H9 (cell line): ENCODE data around the gene MICAL3. TPM values are rescaled to one million over a fixed set of nuclear protein-coding genes. Genes with fewer than 3 reads are reported as not detected.

Experiments used
- DNase-seq: peaks from one replicate; pipeline ENCODE4 v3.0.0-alpha.2; 2017
- H2AFZ ChIP-seq: one replicate; pipeline ENCODE4 v1.6.1; 2013; ENCODE audit warnings: mild to moderate bottlenecking, low read length, control low read depth, moderate library complexity
- H2AK5ac ChIP-seq: 2 replicates; pipeline ENCODE4 v1.6.1; 2013; ENCODE audit warnings: low read length, control low read depth, mixed read lengths; ENCODE audit not compliant: insufficient read length
- H2BK120ac ChIP-seq: one replicate; pipeline ENCODE4 v1.6.1; 2013; ENCODE audit warnings: low read depth, mild to moderate bottlenecking, low read length, control low read depth, inconsistent platforms; ENCODE audit not compliant: poor library complexity, severe bottlenecking
- H2BK12ac ChIP-seq: 2 replicates; pipeline ENCODE4 v1.6.1; 2013; ENCODE audit warnings: low read length, control low read depth, mixed read lengths, low read depth; ENCODE audit not compliant: insufficient read length
- H2BK15ac ChIP-seq: 2 replicates; pipeline ENCODE4 v1.6.1; 2013; ENCODE audit warnings: low read depth, low read length, control low read depth
- H2BK20ac ChIP-seq: one replicate; pipeline ENCODE4 v1.6.1; 2013; ENCODE audit warnings: low read depth, mild to moderate bottlenecking, low read length, control low read depth, inconsistent platforms; ENCODE audit not compliant: poor library complexity, severe bottlenecking
- H2BK5ac ChIP-seq: 2 replicates; pipeline ENCODE4 v1.6.1; 2013; ENCODE audit warnings: low read length, control low read depth, mixed read lengths; ENCODE audit not compliant: insufficient read length
- H3K14ac ChIP-seq: 2 replicates; pipeline ENCODE4 v1.6.1; 2013; ENCODE audit warnings: low read length, control low read depth; ENCODE audit not compliant: insufficient read depth
- H3K18ac ChIP-seq: 2 replicates; pipeline ENCODE4 v1.6.1; 2013; ENCODE audit warnings: low read depth, mild to moderate bottlenecking, mixed read lengths, low read length, control low read depth; ENCODE audit not compliant: insufficient read length
- H3K23ac ChIP-seq: 2 replicates; pipeline ENCODE4 v1.6.1; 2013; ENCODE audit warnings: low read length, control low read depth, mixed read lengths, low read depth; ENCODE audit not compliant: insufficient read length
- H3K23me2 ChIP-seq: 2 replicates; pipeline ENCODE4 v1.6.1; 2013; ENCODE audit warnings: low read depth, mild to moderate bottlenecking, mixed read lengths, low read length, control low read depth; ENCODE audit not compliant: insufficient read length, poor library complexity, severe bottlenecking
- H3K27ac ChIP-seq: 2 replicates; pipeline ENCODE4 v1.5.1; 2013; ENCODE audit warnings: low read length, control low read depth, mixed read lengths, low read depth; ENCODE audit not compliant: insufficient read length
- H3K27me3 ChIP-seq: 2 replicates; pipeline ENCODE4 v1.6.1; 2013; ENCODE audit warnings: low read length, control low read depth, inconsistent platforms; ENCODE audit not compliant: insufficient read depth
- H3K4ac ChIP-seq: 2 replicates; pipeline ENCODE4 v1.6.1; 2013; ENCODE audit warnings: low read depth, mild to moderate bottlenecking, control low read depth, inconsistent platforms, low read length, moderate library complexity
- H3K4me1 ChIP-seq: 2 replicates; pipeline ENCODE4 v1.6.1; 2013; ENCODE audit warnings: low read length, control low read depth, inconsistent platforms; ENCODE audit not compliant: insufficient read depth
- H3K4me2 ChIP-seq: 2 replicates; pipeline ENCODE4 v1.6.1; 2013; ENCODE audit warnings: low read length, control low read depth, mixed read lengths; ENCODE audit not compliant: insufficient read length, insufficient read depth
- H3K56ac ChIP-seq: 2 replicates; pipeline ENCODE4 v1.6.1; 2013; ENCODE audit warnings: low read depth, mild to moderate bottlenecking, mixed read lengths, low read length, control low read depth; ENCODE audit not compliant: insufficient read length
- H3K79me1 ChIP-seq: 2 replicates; pipeline ENCODE4 v1.6.1; 2013; ENCODE audit warnings: low read depth, mild to moderate bottlenecking, moderate library complexity, low read length, control low read depth, inconsistent platforms; ENCODE audit not compliant: insufficient read depth, poor library complexity, severe bottlenecking
- H3K79me2 ChIP-seq: 2 replicates; pipeline ENCODE4 v1.6.1; 2013; ENCODE audit warnings: low read length, control low read depth, inconsistent platforms; ENCODE audit not compliant: insufficient read depth
- H3K9ac ChIP-seq: 2 replicates; pipeline ENCODE4 v1.6.1; 2013; ENCODE audit warnings: low read length, control low read depth, mixed read lengths; ENCODE audit not compliant: insufficient read length; ENCODE audit errors: extremely low read depth
- H3K9me3 ChIP-seq: one replicate; pipeline ENCODE4 v1.6.1; 2013; ENCODE audit warnings: low read depth, low read length, inconsistent platforms; ENCODE audit not compliant: control insufficient read depth
- H3T11ph ChIP-seq: one replicate; pipeline ENCODE4 v1.6.1; 2013; ENCODE audit warnings: mild to moderate bottlenecking, low read length, control low read depth, inconsistent platforms
- H4K20me1 ChIP-seq: one replicate; pipeline ENCODE4 v1.6.1; 2013; ENCODE audit not compliant: control insufficient read depth, insufficient read length, insufficient read depth
- H4K5ac ChIP-seq: 2 replicates; pipeline ENCODE4 v1.6.1; 2013; ENCODE audit warnings: low read depth, mild to moderate bottlenecking, mixed read lengths, low read length, control low read depth; ENCODE audit not compliant: insufficient read length
- H4K8ac ChIP-seq: replicated peaks from 2 replicates; pipeline ENCODE4 v1.6.1; 2013; ENCODE audit warnings: low read length, control low read depth, mixed read lengths, low read depth; ENCODE audit not compliant: insufficient read length
- H4K91ac ChIP-seq: 2 replicates; pipeline ENCODE4 v1.6.1; 2013; ENCODE audit warnings: low read depth, mild to moderate bottlenecking, moderate library complexity, mixed read lengths, low read length, control low read depth; ENCODE audit not compliant: insufficient read length
- H3K27ac Mint-ChIP-seq, 3 experiments: 2 replicates in 2 of 3; 3 replicates in 1 of 3; pipeline ENCODE4 v1.8.0; 2020 to 2021; ENCODE audit warnings: mixed read lengths in 3 of 3, mild to moderate bottlenecking in 1 of 3, moderate library complexity in 1 of 3
- H3K27me3 Mint-ChIP-seq: 2 replicates; pipeline ENCODE4 v1.8.0; 2021; ENCODE audit warnings: low read depth, mild to moderate bottlenecking, moderate library complexity, mixed read lengths
- H3K36me3 Mint-ChIP-seq, 3 experiments: 2 replicates in 2 of 3; 3 replicates in 1 of 3; pipeline ENCODE4 v1.8.0; 2020 to 2021; ENCODE audit warnings: low read depth in 3 of 3, mixed read lengths in 3 of 3; ENCODE audit not compliant: insufficient read depth in 1 of 3
- H3K4me1 Mint-ChIP-seq, 2 experiments: 2 replicates each; pipeline ENCODE4 v1.8.0; 2020; ENCODE audit warnings: mixed read lengths in 2 of 2
- H3K4me3 Mint-ChIP-seq, 2 experiments: 2 replicates in 1 of 2; 3 replicates in 1 of 2; pipeline ENCODE4 v1.8.0; 2020 to 2021; ENCODE audit warnings: mild to moderate bottlenecking in 2 of 2, mixed read lengths in 2 of 2, moderate library complexity in 1 of 2
- H3K9me3 Mint-ChIP-seq, 2 experiments: 2 replicates in 1 of 2; 3 replicates in 1 of 2; pipeline ENCODE4 v1.8.0; 2020; ENCODE audit warnings: mild to moderate bottlenecking in 2 of 2, mixed read lengths in 2 of 2, moderate library complexity in 1 of 2
- WGBS: extraction: QIAGEN DNeasy Blood & Tissue Kit; methylation state at CpG from one replicate; pipeline ENCODE4 v1.1.7; 2013; ENCODE audit warnings: missing lambda C conversion rate, low lambda C conversion rate, mixed read lengths; ENCODE audit not compliant: insufficient read length; ENCODE audit errors: extremely low coverage; 5-methylcytosine and 5-hydroxymethylcytosine counted together
- total RNA-seq: library from RNA; stranded (reverse); gene quantifications from 2 replicates; pipeline ENCODE4 v1.2.1, GENCODE V29; 2021
- TF ChIP-seq, protein P1 (sequence below): fragments of 200-600 bp; sonication (generic); conservative IDR thresholded peaks from 3 replicates; pipeline ENCODE4 v1.8.0; 2021; ENCODE audit warnings: antibody characterized with exemption, mild to moderate bottlenecking

Gene MICAL3
- total RNA-seq, 1 experiment from 2014 or later: 50.2 TPM

GRCh38 chr22:17803609-17804270 lies 220.6 kb downstream of the MICAL3 start:
- H3K23ac ChIP-seq: no peak overlapping the region
- H3K14ac ChIP-seq: no peak overlapping the region
- H2BK5ac ChIP-seq: no peak overlapping the region
- peak overlapping the region in 1 of 3 experiments; percentile 71; a peak in 2 of 7 replicates for H3K27ac Mint-ChIP-seq
- no CpG with 5 or more reads among the region's 20 CpGs for WGBS
- no peak overlapping the region for H3T11ph ChIP-seq
- no peak overlapping the region for H2BK15ac ChIP-seq
- H2AFZ ChIP-seq: no peak overlapping the region
- no peaks in the 10 kb centered on the region for H3K27me3 Mint-ChIP-seq
- no peak overlapping the region for H2AK5ac ChIP-seq
- H3K4ac ChIP-seq: no peak overlapping the region
- no peak overlapping the region for H4K91ac ChIP-seq
- H4K5ac ChIP-seq: no peak overlapping the region
- H3K4me1 Mint-ChIP-seq: peaks cover 5 to 11% of the 10 kb centered on the region in 2 experiments; a peak in 3 of 4 replicates
- no peak overlapping the region for H2BK20ac ChIP-seq
- TF ChIP-seq, protein P1, sequence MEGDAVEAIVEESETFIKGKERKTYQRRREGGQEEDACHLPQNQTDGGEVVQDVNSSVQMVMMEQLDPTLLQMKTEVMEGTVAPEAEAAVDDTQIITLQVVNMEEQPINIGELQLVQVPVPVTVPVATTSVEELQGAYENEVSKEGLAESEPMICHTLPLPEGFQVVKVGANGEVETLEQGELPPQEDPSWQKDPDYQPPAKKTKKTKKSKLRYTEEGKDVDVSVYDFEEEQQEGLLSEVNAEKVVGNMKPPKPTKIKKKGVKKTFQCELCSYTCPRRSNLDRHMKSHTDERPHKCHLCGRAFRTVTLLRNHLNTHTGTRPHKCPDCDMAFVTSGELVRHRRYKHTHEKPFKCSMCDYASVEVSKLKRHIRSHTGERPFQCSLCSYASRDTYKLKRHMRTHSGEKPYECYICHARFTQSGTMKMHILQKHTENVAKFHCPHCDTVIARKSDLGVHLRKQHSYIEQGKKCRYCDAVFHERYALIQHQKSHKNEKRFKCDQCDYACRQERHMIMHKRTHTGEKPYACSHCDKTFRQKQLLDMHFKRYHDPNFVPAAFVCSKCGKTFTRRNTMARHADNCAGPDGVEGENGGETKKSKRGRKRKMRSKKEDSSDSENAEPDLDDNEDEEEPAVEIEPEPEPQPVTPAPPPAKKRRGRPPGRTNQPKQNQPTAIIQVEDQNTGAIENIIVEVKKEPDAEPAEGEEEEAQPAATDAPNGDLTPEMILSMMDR: no peak
- H3K27me3 ChIP-seq: no peaks in the 10 kb centered on the region
- H4K8ac ChIP-seq: no peak overlapping the region
- H3K4me3 Mint-ChIP-seq: no peak overlapping the region
- no peak overlapping the region for H3K9ac ChIP-seq
- no peak overlapping the region for H3K18ac ChIP-seq
- H3K56ac ChIP-seq: no peak overlapping the region
- no peak overlapping the region for H3K27ac ChIP-seq
- no peaks in the 10 kb centered on the region for H3K79me1 ChIP-seq
- no peak for DNase-seq
- H2BK12ac ChIP-seq: no peak overlapping the region
- no peak overlapping the region for H2BK120ac ChIP-seq
- H4K20me1 ChIP-seq: no peaks in the 10 kb centered on the region
- H3K9me3 ChIP-seq: no peaks in the 10 kb centered on the region
- no peaks in the 10 kb centered on the region for H3K4me1 ChIP-seq
- H3K4me2 ChIP-seq: no peak overlapping the region
- H3K9me3 Mint-ChIP-seq: no peaks in the 10 kb centered on the region
- H3K36me3 Mint-ChIP-seq: peaks cover 5 to 25% (median 20%) of the 10 kb centered on the region in 3 experiments; a peak in 6 of 7 replicates
- no peaks in the 10 kb centered on the region for H3K79me2 ChIP-seq
- H3K23me2 ChIP-seq: no peaks in the 10 kb centered on the region
